Hematopoietic multipotent progenitor cell treated with erythropoietin and hydrocortisone succinate and interleukin-3 and kit ligand, for 4 days (in vitro differentiated cells): Measurements from ENCODE around the gene RRP7A.
"Not testable (repeated sequence)": the region's sequence is repeated elsewhere in the genome, so short reads cannot be mapped to it uniquely, and the experiment has no call there.

Source experiments
- DNase-seq: peaks from one replicate; pipeline ENCODE4 v3.0.0-alpha.2; 2015

Gene RRP7A

GRCh38 chr22:42493393-42493792, 26.2 kb downstream of the RRP7A start:
- DNase-seq: no peak

- no peak for DNase-seq
Observed at GRCh38 chr22:42492323-42492690, 27.3 kb downstream of the RRP7A start.

- DNase-seq: no peak
Observed at GRCh38 chr22:42490243-42490832, 29.3 kb downstream of the RRP7A start.

- no peak for DNase-seq
Observed at GRCh38 chr22:42489000-42489399, 30.6 kb downstream of the RRP7A start.

GRCh38 chr22:42484506-42484905, 35.1 kb downstream of the RRP7A start:
- no peak for DNase-seq

GRCh38 chr22:42483610-42484223, 35.9 kb downstream of the RRP7A start:
- DNase-seq: not testable (repeated sequence)

- DNase-seq: no peak
Observed at GRCh38 chr22:42475122-42475521, 44.5 kb downstream of the RRP7A start.

- peak; percentile 79 for DNase-seq
Observed at GRCh38 chr22:42473484-42474193, 46.0 kb downstream of the RRP7A start.

GRCh38 chr22:42472671-42473070, 46.9 kb downstream of the RRP7A start:
- DNase-seq: no peak

GRCh38 chr22:42471441-42471840, 48.2 kb downstream of the RRP7A start:
- no peak for DNase-seq

GRCh38 chr22:42470366-42471082, 49.1 kb downstream of the RRP7A start:
- DNase-seq: no peak

GRCh38 chr22:42468841-42469240, 50.8 kb downstream of the RRP7A start:
- DNase-seq: no peak

- DNase-seq: peak; percentile 91
Observed at GRCh38 chr22:42462016-42462415, 57.6 kb downstream of the RRP7A start.

- DNase-seq: no peak
Observed at GRCh38 chr22:42461511-42461910, 58.1 kb downstream of the RRP7A start.
